HG03064 (cell line): Measurements from ENCODE around the gene TRPV2.
A peak's percentile ranks its signal among the peaks of the same experiment; 100 is the strongest.
"Not testable (repeated sequence)": the region's sequence is repeated elsewhere in the genome, so short reads cannot be mapped to it uniquely, and the experiment has no call there.

Source experiments
- ATAC-seq: cut with Tn5 transposase; IDR thresholded peaks from one replicate; pipeline ENCODE4 v1.9.1; 2021; ENCODE audit warnings: low read depth; ENCODE audit not compliant: unreplicated experiment

The TRPV2 gene

DNA sequence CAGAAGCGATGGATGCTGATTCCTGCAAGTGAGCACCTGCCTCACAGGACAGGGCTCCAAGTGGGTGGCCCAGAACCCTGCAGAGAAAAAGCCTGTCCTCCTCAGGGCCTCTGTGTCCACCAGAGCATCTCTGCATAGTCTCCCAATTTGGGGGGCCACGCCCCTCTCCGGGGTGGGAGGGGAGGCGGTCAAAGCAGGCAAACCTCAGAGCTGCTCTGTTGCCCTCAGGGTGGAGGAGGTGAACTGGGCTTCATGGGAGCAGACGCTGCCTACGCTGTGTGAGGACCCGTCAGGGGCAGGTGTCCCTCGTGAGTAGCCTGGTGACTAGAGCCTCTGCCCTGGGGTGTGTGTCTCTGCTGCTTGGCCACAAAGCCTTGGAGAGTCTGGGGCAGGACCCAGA lies 19.3 kb downstream of the TRPV2 start:
- no peak for ATAC-seq

DNA sequence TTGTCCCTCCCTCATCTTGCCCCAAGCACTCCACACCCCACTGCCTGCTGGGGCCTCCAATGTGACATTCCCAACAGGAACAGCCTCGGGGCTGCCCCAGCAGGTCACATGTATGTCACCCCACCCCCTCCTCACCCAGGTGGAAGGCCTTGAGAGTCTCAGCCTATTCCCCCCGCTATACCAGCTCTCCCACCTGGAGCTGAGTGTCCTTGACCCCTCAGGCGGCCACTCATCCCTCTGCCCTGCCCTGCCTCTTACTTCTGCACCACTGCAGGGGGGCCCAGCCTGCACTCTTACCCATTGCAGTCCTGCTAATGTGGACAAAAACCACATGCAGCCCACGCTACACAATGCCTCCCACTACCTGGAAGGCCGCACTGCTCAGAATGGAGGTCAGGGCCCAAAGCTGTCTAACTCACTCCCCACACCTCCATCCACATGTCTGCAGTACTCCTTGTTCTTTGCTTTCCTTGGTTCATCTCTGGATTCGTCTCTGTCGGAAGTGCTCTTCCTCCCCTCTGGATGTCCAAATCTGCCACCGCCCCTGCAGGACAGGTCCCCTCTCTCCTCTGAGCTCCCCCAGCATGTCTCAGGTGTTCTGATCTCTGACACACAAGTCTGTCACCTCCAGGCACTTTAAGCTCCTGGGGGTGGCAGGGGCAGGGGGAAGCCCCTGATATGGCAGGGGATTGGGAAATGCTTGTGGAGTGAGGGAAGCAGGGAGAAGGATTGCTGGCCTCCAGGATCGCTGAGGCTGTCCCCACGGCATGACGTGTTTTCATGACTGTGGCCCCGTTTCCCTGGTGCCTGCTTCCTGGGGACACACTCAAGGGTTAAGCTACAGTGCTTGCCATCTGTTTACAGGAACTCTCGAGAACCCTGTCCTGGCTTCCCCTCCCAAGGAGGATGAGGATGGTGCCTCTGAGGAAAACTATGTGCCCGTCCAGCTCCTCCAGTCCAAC lies 20.8 kb downstream of the TRPV2 start:
- no peak for ATAC-seq

DNA sequence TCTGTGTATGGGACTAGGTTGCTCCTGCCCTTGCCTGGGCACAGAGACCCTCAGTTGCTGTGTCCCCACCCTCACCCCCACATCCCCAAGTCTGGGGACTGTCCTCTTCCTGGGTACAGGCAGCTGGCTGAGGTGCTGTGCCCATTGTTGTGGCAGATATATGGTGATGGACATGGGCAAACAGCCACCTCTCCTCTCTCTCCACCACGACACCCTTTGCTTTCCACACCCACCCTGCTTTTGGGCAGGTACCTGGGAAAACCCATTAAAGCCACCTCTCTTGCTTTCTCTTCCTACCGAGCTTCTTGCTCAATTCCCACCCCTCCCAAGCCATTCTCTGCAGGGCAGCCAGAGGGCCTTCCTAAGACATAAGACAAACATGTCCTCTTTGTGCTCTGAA lies 21.7 kb downstream of the TRPV2 start:
- no peak for ATAC-seq

DNA sequence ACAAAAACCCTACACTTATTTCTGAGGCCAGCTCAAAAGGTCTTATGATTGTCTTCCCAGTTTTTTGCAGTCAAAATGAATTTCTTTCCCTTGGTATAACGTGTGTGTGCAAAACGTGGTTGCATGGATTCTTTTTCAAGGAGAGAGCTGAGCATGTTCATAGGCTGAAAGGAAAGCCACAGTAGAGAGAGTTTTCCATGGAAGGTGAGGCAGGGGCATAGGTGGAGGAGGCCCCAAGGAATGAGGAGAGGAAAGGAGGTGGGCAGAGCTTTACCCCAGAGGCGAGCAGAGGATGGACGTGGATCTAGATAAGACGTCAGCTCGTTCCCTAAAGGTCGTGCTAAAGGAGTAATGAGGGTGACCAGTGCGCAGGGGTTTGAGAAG lies 22.8 kb downstream of the TRPV2 start:
- no peak for ATAC-seq

DNA sequence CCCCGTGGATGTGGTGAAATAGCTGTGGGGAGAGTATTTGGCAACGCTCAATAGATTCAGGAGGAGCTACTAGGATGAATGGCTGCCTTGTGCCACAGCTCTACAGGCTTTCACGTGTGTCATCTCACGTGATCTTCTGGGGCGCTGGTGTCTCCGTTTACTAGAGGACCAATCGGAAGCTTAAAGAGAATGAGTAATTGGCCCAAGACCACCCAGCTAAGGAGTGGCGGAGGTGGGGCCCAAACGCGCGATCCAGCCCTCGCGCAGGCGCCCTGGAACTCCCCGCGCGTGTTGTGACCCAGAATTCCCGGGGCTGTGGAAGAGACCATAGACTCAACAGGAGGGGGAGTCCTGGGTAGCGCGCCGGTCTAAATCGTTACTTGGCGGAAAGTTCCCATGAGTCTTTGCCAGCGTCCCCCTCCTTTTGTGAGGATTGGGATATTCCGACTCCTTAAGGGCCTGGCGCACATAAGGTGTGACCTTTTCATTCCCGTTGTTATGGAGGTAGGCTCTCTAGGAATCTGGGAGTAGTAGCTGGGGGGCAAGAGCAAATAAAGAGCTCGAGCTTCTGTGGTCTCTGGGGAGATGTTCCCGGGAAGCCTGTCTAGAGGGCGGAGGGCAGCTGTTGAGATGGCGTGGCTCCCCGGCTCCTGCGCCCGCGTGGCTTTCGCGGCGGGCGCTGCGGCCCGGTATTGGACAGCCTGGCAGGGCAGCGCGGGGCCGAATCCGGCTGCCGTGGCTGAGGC lies 23.4 kb downstream of the TRPV2 start:
- peak; percentile 68 for ATAC-seq

DNA sequence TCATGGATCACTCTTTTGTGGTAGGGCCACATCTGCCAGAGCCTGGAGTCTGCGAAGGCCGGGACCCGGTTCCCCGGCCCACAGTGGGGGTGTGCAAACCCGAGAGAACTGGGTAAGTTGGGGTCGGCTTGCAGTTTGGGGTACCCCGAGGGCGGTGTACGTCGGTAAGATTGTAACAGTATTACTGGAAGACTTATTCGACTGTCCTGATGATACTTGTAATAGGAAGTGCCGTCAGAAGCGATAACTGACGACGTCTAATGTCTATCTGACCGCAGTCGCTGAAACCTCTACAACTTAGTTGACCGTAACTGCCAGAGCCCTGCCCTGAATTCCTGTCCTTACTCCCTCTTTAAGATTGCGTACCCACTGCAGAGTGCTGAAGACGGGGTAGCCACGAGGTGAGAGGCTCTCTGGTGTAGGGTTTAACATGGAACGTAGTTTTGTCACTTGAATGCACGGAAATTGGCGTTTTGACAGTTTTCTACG lies 24.0 kb downstream of the TRPV2 start:
- peak; percentile 6 for ATAC-seq

DNA sequence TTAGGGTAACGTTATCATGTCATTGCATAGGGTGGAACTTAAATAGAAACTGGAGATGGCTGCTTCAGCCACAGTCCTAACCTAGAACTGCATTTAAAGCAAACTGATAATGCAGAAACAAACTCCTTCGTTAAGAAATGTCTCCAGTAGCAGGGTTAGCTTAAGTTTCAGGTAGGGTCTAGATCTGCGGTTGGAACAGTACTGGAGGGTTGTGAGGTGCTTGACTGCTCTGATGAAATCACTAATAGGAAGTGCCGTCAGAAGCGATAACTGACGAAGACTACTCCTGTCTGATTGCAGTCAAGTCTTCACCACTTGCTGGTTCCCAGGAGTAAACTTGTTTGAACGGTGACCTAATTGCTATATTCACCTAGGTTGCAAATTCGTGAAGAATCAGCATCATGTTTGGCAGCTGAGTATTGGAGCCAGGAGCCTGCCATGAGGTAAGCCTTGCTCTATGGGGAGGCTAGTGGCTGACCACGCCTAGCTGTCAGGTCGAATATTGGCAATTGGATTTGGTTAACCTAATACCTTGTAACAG lies 24.5 kb downstream of the TRPV2 start:
- no peak for ATAC-seq

DNA sequence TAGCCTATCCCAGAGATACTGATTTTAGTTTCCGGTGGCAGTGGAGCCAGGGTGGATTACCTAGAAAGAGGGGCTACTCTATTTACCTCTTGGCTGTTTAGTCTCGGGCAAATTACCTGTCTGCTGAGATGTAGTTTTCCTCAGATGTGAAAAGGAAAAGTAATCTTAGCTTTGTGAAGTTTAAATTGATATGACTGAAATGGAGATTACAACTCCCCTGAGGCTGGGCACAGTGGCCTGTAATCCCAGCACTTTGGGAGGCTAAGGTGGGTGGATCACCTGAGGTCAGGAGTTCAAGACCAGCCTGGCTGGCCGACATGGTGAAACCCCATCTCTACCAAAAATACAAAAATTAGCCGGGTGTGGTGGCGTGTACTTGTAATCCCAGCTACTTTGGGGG lies 25.0 kb downstream of the TRPV2 start:
- not testable (repeated sequence) for ATAC-seq

DNA sequence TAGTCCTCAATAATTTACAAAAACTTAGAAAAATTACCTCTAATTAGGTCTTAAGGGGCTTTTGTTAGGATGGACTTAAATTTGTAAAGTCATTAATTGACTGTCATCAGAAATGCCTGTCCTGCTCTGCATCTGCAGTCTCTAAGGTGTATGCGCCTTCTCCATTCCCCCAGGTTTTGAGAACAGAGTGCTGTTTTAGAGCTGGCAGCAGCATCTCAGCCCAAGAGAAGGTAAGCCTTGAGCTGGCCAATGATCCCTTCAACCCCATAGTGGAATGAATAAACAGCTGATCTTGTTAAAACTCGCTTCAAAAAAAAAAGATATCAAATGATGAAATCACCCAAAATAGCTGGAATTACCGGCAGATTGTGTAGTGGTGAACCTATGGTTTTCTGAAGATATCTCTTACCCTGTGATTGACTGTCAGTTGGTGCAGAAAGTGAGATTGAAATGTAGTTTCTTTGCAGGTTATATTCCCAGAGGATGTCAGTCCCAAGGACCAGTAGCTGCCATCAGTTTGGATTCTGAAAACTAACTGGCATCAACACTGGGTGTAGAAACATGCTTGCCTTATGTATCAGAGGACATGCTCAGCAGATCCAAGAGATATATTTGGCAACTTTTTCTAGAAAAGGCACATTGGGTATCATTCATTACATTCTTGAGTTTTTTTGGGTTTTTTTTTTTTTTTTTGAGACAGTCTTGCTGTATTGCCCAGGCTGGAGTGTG lies 25.7 kb downstream of the TRPV2 start:
- no peak for ATAC-seq

DNA sequence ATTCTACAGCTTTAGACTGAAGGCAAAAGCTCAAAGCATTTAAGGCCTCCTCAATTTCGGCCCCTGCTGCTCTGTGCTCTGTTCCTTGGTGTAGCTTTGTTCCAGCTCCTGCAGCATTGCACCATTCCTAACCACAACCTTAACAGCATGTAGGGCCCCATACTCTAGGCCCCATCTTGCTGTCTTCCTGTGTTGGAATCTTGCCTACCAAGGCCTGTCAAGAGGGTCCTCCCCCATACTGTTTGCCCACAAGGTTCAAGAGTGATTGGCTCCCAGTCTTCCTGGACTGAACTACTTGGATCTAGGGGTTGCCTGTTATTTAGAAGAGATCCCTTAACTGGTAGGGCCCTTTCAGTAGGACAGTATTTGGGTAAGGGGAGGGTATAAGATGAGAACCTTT lies 26.8 kb downstream of the TRPV2 start:
- no peak for ATAC-seq

DNA sequence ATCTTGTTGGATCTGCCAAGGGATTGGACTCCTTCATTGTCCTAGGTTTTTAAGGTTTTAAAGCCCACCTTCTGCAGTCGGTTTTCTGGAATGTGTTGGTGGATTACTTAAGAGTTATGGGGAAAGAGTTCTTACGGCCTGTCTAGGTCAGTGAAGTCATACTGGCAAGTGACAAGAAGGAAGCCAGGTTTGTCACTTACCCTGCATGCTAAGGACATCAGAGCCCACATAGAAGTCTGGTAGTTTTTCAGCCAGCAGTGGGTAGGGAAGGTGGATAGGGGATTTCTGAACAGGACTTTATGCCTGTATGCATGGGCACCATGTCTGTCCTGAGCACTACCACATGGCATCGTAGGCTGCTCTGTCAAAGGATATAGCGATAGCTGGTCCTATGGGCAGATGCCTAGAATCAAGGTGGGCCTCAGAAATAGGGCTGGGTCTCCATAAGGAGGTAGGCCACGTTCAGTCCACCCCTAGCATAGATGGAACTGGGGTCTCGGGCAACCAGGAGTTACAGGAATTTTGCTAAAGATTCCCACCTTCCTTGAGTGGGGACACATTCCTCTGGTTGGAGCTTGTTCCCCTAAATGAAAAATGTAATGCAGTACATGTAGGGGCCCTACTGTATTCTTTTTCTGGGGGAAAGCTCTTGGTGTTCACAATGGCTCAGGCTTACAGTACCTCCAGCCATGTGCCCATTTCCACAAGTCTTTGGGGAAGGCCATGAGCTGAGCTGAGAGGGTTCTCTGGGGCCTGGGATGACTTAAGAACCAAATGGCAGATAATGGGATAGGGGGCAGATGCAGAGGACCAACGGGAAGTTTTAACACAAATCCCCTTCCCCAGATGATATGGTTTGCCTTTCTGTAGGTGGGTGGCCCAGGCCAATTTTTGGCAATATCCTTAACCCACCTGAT lies 27.5 kb downstream of the TRPV2 start:
- no peak for ATAC-seq

DNA sequence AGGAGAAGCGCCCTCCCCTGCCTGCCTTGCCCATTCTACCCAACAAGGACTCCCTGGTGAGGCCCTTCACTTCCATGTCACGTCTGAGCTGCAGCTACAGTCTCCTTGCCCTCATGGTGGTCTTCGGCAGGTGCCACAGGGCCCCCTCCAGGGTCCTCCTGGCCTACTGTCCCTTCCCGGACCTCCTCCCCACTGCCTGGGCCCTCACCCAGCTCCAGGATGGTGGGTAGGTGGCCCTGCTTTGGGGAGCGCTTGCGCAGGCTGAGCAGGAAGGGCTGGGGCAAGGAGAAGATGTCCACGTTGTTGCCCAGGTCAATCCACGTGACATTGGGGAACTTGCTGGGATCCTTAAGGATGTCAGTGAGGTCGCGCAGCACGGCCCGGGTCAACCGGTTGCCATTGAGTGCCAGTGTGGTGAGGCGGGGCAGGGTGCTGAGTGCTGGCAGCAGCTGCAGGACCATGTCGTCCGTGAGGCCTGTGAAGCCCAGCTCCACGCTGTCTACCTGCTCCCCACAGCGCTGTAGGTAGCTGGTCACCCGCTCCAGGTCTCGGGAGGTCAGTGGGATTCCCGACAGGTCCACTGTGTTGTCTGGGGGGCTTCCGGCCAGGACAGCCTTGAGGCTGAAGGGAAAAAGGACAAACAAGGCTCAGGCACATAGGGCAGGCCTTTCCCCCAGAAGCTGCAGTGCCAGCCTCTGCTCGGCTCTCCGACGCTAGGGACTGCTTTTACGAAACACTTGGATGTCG lies 28.3 kb downstream of the TRPV2 start:
- no peak for ATAC-seq

DNA sequence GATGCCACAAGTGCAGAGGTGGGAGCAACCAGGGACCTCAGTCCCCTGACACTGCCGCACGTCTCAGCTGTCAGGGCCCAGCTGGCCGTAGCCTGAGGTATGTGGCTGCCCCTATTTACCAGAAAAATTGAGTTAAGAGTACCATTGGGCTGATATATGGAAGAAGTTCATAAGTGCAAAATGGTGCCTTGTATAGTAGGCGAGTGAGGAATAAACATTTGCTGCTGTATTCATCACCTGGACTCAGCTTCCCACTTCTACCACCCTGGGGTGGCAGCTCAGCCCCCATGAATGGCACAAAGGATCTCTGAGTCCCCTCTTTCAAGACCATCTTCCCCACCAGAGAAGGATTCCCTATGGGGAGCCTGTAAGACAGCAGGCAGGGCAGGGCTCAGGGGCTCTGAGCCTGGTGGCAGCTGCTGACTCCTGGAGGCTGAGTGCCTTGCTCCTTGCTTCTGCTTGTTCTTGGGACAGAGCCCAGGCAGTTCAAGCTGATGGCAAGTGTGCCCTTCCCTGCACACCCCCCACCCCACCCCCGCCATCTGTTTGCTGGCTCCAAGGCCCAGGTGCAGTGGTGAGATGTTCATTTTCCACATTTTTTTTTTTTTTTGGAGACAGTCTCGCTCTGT lies 29.0 kb downstream of the TRPV2 start:
- ATAC-seq, result no peak

DNA sequence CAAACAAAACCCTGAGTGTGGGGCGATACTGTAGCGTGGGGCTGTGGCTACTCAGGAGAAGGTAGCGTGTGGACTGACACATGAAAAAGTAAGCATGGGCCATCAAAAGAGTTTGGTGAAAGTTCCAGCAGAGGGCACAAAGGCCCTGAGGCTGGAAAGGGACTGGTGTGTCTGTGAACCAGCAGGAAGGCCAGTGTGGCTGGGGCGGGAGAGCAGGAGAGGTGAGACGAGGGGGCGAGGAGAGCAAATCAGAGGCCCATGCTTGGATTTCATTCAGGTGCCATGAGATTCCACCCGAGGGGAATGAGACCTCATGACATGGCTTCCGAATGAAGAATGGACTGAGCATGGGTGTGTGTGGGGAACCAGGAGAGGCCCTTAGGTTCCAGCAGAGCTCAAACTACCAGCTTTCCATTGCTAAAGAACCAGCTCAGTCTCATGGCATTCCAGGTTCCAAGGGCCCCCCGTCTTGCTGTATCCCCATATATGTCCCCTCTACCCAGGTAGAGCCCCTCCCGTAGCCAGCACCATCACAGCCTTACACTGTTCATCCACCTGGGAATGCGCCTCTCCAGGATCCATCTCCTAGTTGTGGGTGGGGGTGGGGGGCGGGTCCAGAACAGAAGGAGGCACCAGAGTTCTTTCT lies 31.1 kb downstream of the TRPV2 start:
- no peak for ATAC-seq

DNA sequence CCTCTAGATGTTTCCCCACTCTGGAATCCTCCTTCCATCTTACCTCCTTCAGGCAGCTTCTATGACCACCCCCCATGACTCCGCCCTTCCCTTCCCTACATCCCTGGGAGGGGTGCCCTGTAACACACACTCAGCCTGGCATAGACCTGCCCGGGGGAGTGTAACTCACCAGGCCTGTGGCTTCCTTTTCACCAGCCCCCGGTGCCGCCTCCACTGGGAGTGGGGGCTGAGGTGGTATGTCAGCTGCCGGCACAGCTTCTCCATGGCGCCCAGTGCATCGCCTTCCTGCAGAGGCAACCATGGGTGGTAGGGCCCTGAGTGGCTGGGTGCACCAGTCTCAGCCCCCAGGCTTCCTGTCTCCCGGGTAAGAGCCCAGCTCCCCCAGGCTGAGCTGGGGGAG lies 32.3 kb downstream of the TRPV2 start:
- ATAC-seq, result no peak

DNA sequence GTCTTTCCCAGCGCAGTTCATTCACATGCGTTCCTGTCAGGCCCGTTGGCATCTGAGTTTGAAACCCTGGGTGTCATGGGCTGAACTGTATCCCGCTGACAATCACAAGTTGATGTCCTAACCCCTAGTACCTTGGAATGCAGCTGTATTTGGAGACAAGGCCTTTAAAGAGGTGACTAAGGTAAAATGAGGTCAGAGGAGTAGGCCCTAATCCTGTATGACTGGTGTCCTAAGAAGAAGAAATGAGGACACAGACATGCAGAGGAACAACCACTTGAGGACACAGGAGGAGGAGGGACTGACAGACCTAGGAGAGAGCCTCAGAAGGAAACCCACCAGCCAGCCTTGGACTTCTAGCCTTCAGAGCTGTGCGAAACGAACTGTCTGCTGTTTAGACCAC lies 33.1 kb downstream of the TRPV2 start:
- no peak for ATAC-seq

DNA sequence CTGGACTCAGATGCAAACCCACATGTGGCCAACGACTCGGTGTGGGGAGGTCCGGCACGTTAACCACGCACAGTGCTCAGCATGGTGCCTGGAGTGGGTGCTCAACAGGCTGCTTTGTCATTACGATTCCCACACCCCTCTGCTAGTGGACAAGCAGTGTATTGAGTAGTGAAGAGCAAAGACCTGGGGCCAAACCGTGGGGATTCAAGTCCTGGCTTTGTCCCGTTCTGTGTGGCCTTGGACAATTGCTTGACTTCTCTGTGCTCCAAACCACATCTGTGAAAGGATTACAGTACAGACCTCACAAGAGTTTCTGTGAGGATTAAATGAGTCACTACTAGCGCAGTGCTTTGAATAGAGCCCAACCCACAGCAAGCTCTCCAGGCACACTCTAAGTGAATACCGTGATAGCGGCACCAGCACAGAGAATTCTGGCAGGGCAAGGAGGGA lies 33.8 kb downstream of the TRPV2 start:
- no peak for ATAC-seq

DNA sequence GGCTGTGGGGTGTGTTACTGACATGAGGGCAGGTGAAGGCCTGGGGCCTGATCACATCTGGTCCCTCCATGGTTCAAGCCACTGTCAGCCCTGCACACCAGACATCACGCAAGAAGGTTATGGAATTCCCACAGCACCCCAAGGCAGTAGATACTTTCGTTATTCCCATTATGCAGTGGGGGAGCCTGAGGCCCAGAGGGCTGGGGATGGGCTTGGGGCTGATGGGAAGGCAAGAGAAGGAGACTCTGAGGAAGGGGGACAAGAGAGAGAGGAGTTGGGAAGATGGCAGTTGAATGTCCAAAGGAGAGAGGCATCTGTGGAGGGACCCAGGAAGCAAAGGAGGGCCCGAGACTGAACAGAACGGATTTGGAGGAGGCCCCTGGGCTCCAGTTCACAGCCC lies 34.7 kb downstream of the TRPV2 start:
- no peak for ATAC-seq
